Renal cortical epithelial cell (primary cell): ENCODE data around the gene LRP4. TPM values are rescaled to one million over a fixed set of nuclear protein-coding genes. Genes with fewer than 3 reads are reported as not detected.

ENCODE experiments used
- DNase-seq: peaks from one replicate; pipeline ENCODE4 v3.0.0-alpha.2; 2011; ENCODE audit warnings: low read depth
- total RNA-seq: library from RNA; depleted of rRNA; stranded (reverse); fragments of >200 nt; gene quantifications from 2 replicates; pipeline ENCODE4 v1.2.3, GENCODE V29; 2014

Gene LRP4
- total RNA-seq, 1 donor from 2014 or later: 17.7 TPM

- no peak for DNase-seq
Measured at GRCh38 chr11:46918788-46919513, 601 bp upstream of the LRP4 start.

- DNase-seq: no peak
Measured at GRCh38 chr11:46917762-46918082, 628 bp downstream of the LRP4 start.

GRCh38 chr11:46917109-46917761 is 1.1 kb downstream of the LRP4 start:
- DNase-seq: no peak

GRCh38 chr11:46916286-46917108 is 1.9 kb downstream of the LRP4 start:
- DNase-seq: peak; percentile 62

- no peak for DNase-seq
Measured at GRCh38 chr11:46914910-46915309, 3.4 kb downstream of the LRP4 start.

- DNase-seq: peak; percentile 86
Measured at GRCh38 chr11:46914363-46914762, 4.0 kb downstream of the LRP4 start.

GRCh38 chr11:46913484-46913883 is 4.9 kb downstream of the LRP4 start:
- DNase-seq: no peak

- no peak for DNase-seq
Measured at GRCh38 chr11:46912526-46913150, 5.7 kb downstream of the LRP4 start.

- DNase-seq: no peak
Measured at GRCh38 chr11:46907606-46908005, 10.7 kb downstream of the LRP4 start.

GRCh38 chr11:46906609-46907041 is 11.7 kb downstream of the LRP4 start:
- no peak for DNase-seq

- no peak for DNase-seq
Measured at GRCh38 chr11:46905806-46906205, 12.5 kb downstream of the LRP4 start.

- no peak for DNase-seq
Measured at GRCh38 chr11:46903846-46904245, 14.5 kb downstream of the LRP4 start.

GRCh38 chr11:46902694-46903093 is 15.7 kb downstream of the LRP4 start:
- no peak for DNase-seq

- DNase-seq: no peak
Measured at GRCh38 chr11:46901156-46901555, 17.2 kb downstream of the LRP4 start.

- DNase-seq: peak; percentile 69
Measured at GRCh38 chr11:46900091-46900746, 18.1 kb downstream of the LRP4 start.

GRCh38 chr11:46899501-46900025 is 18.8 kb downstream of the LRP4 start:
- no peak for DNase-seq

- no peak for DNase-seq
Measured at GRCh38 chr11:46898396-46899095, 19.8 kb downstream of the LRP4 start.

- DNase-seq: peak; percentile 47
Measured at GRCh38 chr11:46896719-46897406, 21.5 kb downstream of the LRP4 start.

- DNase-seq: no peak
Measured at GRCh38 chr11:46895821-46896220, 22.5 kb downstream of the LRP4 start.

- DNase-seq: no peak
Measured at GRCh38 chr11:46894961-46895360, 23.4 kb downstream of the LRP4 start.
